ENCODE results near the gene PCDH11Y.
"Not testable (repeated sequence)": the region's sequence is repeated elsewhere in the genome, so short reads cannot be mapped to it uniquely, and the experiment has no call there.

PCDH11Y gene

DNA sequence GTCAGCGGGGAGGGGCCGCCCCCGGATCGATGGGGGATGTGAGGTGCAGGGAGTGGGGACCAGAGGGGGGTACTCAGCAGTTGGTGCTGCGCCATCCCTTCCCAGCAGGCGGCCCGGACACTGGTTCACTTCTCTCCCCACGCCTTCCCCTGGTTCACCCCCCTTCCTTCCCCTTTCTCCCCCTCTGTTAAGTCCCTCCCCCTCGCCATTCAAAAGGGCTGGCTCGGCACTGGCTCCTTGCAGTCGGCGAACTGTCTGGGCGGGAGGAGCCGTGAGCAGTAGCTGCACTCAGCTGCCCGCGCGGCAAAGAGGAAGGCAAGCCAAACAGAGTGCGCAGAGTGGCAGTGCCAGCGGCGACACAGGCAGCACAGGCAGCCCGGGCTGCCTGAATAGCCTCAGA, at the start of gene PCDH11Y:
PCDH11Y (plus strand) TSS at position 240 of the 400 bp plus-strand sequence. CDS start 56,804 bp downstream, outside the sequence.
- DNase-seq = peak in 18 of 58 donors; percentile 0 to 28 (median 1)

- DNase-seq = not testable (repeated sequence)
Observed at GRCh38 chrY:4967894-4968293, 32.2 kb upstream of the PCDH11Y start.

DNA sequence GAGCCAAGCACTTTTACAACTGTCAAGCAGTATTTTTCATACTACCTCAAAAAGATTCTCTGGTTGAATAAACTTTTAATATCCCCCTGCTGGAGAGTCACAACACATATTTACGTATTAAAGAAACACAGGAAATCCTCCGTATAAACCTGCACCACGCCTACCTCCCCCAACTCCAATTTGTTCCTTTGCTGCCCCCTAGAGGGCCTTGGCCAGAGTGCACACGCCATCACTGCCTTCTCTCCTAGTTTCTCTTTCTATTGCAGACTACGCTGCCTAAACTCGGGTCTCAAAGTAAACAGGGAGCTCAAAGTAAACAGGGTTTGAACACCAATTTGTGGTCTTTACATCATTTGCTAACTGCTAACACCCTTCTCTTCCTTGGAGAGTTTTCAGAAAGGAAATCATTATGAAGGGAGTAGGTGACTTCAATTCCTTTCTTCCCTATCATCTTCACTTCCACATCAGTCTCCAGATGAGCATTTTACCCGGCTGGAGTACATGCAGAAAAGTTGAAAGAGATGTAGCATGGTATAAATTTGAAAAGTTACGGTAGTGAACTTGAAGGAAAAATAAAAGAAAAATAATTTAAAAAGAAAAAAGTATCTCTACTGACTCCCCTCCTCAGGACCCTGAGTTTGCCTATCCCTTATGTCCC, 8.2 kb upstream of the PCDH11Y start:
- DNase-seq = not testable (repeated sequence)

DNA sequence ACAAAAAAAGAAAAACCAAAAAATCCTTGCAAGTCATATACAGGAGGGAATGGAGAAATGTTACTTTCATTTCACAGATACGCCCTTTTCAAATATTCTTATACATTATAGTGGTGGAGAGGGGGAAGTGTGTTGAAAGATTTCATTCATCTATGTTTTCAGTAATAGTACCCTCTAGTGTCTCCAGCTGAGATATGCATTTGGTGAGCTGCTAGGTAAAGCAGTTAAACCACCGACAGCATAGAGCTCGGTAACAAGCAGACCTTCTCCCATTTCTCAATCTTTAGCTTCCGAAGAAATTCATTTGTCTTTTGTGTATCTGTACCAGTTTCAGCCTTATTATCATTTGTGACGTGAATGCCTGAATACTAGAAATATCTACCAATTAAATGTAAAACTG, 5.2 kb upstream of the PCDH11Y start:
- DNase-seq = not testable (repeated sequence)

- peak in 2 of 58 donors; percentile 0 for DNase-seq
Observed at GRCh38 chrY:5002476-5003184, 2.5 kb downstream of the PCDH11Y start.

DNA sequence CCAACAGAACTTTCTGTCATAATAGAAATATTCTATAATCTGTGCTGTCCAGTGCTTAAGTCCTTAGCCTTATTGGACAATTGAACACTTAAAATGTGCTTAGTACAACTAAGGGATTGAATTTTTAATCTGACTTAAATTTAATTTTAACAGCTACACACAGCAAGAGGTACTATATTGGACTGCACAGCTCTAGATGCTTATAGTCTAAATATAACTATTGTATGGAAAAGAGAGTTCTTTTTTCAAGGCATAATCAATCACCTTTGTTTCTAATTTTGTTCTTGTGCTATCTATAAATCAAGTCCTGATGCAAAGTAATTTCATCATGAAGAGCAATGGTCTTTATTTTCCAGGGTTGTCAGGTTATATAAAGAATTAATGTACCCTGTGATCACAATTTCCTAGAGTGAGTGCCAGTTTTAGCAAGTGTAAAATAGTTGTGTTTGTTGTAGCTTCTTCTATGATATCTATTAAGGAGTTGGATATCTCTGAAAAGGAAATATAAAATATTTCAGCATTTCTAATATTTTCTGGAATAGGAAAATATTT, 39.0 kb downstream of the PCDH11Y start:
- DNase-seq = not testable (repeated sequence)

GRCh38 chrY:5083017-5083416, 82.9 kb downstream of the PCDH11Y start:
- DNase-seq = not testable (repeated sequence)

DNA sequence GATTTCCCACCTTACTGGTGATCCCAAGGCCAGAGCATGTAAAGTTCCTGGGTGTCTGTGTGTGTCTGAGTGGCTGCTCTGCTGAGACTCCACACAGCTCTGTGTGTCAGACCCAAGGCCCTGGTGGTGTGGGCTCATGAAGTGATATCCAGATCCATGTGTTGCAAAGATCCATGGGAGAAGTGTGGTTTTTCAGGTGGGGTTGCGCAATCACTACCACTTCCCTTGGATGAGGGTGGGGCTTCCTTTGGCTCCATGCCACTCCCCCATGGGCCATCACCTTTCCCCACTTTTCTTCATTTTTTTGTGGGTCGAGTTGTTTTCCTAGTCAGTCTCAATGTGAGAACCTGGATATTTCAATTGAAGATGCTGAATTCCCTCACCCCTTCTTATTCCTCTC, 182.9 kb downstream of the PCDH11Y start:
- not testable (repeated sequence) for DNase-seq

DNA sequence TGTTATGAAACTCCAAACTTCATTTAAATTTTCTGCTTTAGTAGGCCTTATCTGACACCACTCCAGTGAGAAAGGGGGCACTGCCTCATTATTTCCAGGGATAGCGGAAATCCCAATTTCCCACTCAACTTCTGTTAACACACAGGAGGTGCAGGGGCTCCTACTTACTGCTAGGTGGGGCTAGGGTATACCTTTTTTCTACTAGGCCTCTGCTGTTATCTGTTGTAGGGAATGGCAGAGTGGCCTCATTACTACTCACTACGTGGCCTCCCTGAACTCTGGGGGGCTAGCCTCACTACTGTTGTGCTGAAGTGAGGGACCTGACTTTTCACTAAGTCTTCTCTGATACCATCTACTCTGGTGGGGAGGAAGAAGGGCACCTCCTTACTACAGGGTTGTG, 215.0 kb downstream of the PCDH11Y start:
- DNase-seq = not testable (repeated sequence)

GRCh38 chrY:5324931-5325330, 324.8 kb downstream of the PCDH11Y start:
- DNase-seq = not testable (repeated sequence)

DNA sequence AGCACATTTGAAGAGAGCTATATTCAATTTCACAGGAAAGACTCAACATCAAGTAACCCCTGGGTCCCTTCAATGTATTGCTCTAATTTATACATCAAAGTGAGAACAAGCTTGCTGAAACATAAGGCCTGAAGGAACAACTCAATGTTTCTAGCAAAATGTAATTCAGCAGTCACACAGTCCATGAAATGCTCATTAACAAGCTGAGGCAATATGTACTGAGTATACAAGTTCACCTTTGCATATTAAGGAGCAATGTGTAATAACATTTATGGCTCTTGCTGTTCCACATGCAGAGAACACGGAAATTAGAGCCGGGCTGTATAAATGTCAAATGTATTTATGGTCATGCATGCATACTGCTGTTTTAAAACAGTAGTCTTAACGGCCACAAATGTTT, 342.1 kb downstream of the PCDH11Y start:
- not testable (repeated sequence) for DNase-seq

DNA sequence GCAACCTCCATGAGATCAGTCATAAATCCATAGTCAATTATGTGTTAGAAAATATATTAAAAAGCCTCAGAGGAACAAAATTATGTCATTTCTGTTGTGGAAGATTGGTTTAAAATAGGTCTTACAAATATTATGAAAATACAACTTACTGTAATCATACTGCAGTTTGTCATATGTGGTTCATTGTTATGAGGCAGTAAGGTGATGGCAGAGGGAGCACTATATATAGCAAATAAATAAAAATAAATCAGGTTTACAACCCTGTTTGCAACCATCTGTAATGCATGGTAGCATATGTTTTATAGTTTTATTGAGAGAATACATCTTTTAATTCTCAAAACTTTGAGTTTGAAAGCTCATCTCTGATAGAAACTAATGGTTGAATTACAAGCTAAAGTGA, 543.6 kb downstream of the PCDH11Y start:
- DNase-seq = not testable (repeated sequence)

DNA sequence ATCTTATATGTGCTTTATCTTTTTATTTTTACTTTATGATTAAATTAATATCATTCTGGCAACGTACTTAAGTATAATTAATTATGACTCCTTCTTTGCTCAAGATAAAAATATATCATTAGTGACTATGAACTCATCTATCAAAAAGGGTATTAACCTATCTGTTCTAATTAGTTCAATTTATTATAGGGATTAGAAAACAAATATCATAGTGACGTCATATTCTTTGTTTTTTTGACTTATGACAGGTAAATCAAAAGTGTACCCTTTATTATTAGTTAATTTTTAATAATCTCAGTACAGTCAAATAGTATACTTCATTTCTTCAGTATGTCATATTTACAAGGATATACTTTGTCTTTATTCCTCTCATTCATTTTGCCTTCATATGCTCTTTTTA, 638.5 kb downstream of the PCDH11Y start:
- DNase-seq = not testable (repeated sequence)

DNA sequence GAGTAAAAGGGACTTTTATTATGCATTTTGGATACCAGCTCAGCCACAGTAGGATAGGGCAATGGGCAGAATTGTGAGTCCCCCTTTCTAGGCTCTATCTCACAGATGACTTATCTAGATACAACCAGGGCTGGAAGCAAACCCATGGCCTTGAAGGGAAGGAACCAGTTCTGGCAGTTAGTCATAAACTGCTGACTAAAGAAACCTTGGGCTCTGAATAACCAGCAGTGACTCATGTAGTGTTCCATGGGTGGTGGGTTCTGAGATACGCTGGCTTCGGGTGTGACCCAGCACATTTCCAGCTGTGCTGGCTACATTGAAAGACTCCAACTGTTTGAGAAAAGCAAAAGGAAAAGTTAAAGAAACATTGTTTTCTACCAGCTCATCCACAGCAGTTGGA, 679.2 kb downstream of the PCDH11Y start:
- not testable (repeated sequence) for DNase-seq

- not testable (repeated sequence) for DNase-seq
Observed at GRCh38 chrY:5708727-5709126, 708.6 kb downstream of the PCDH11Y start.

DNA sequence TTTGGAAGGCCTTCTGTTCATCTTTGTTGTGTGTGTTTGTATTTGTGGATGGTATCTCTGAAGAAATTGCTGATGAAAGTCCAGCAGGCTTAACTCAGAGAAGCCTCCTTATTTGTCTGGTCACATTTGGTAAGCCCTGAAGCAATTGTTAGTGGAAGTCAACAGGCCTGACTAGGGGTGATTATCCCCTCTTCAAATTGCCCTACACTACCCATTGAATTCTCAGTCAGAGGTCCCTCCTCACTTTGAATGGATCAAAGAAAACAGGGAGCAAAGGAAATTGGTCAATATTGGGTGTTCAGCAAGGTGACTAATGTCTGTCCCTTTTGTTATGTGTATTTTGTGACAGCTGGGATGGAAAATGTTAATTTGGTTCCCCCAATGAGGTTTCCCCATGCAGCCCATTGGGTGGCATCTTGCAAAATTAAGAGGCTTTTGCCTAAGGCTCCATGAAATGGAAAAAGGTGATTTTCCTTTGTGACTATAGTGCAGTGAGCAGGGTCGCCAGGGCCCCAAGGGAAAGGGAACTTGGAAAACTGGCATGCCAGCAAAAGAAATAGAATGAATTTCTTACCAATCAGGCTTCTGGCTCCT, 709.8 kb downstream of the PCDH11Y start:
- DNase-seq = not testable (repeated sequence)

GRCh38 chrY:5761403-5761802, 761.3 kb downstream of the PCDH11Y start:
- not testable (repeated sequence) for DNase-seq

DNA sequence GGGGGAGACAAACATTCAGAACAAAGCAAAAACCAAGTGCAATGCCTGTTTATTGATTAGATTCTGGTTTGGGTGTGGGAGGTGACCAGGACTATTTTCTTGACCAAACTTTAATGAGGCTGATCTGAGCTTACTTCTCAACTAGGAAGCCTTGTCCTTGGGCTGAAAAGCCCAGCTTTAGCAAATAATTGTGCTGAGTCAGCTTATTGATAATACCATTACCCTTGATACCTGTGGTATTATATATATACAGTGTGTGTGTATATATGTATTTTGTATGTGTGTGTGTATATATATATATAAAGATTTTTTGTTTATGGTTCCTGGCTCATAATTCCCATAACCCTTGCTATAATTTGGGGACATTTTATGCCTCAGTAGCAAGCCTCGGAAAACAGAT, 776.4 kb downstream of the PCDH11Y start:
- DNase-seq = not testable (repeated sequence)

Measured in anterior cingulate cortex (tissue), 58 donors.